NCI-H1694 treated with DMSO at 0.1 percent for 48 hours (cell line): ENCODE measurements around the gene OSM.

Source experiments
- DNase-seq: peaks from one replicate; lab custom pipeline; 2025; lab: John Stamatoyannopoulos, UW

The OSM gene

GRCh38 chr22:30262917-30263741, 3.5 kb downstream of the OSM start:
- peak; percentile 45 for DNase-seq

GRCh38 chr22:30262112-30262511, 4.5 kb downstream of the OSM start:
- no peak for DNase-seq

- DNase-seq: no peak
Observed at GRCh38 chr22:30261134-30261533, 5.5 kb downstream of the OSM start.

DNA sequence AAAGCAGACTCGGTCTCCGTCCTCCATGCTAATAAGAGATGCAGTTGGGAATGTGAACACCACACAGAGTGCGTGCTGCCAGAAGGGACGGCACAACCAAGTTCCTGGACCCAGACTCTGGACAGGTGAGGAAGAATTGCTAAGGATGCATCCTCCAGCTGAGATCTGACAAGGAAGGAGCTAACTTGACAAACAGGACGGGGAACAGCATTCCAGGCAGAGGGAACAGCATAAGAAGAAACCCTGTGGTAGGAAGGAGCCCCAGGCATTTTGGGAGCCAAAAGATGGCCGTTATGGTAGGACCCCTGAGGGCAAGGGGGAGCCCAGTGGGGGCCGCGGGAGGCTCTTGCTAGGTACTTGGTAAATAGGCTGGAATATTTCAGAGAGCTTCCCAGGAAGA, 6.0 kb downstream of the OSM start:
- DNase-seq: no peak

DNA sequence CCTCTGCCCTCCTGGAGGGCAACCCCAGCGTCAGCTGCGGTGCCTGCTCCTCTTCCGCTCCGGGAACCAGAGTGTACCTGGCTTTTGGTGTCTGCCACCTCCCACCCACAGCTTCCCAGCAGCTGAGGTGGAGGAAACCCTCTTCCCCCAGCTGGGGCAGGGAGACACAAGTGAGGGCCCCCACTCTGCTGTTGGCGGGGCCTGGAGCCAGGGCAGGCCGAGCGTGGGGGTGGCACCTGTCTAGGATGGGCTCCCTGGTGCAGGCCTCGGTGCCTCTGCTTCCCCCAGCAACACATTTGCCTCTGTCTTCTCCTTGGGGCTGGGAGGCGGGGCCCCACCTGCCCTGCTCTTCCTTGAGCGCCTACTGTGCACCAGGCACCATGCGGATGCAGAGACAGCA, 6.4 kb downstream of the OSM start:
- DNase-seq: no peak

- DNase-seq: no peak
Observed at GRCh38 chr22:30254314-30254713, 12.3 kb downstream of the OSM start.

DNA sequence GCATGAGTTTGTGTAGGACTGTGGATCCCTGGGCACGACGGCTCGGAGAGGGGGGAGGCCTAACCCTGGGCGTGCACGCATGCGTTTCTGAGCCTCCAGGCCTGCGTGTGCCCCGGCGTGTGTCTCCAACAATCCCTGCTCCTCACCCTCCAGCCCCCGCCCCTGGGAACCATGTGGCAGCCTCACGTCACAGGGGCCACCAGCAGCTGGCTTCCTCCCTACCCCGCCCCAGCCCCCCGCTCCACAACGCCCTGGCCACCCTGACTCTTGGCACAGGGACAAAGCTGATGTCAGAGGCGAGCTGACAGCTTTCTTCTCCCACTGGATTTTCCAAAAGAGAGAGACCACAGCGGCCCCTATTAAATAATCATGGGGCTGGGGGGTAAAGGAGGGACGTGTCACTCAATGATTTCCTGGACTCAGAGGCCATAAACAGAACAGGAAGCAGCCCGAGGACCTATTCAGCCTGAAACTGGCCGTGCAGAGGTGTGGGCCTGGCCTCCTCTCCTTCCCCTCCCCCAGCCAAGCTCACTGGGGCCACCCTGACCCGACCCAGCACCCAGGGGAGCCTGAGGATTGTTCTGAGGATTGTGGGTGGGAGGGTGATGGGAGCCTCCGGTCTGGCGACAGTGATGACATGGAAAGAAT, 13.3 kb downstream of the OSM start:
- peak; percentile 68 for DNase-seq

- no peak for DNase-seq
Observed at GRCh38 chr22:30252411-30253204, 14.0 kb downstream of the OSM start.

GRCh38 chr22:30251711-30252110, 14.9 kb downstream of the OSM start:
- no peak for DNase-seq

GRCh38 chr22:30250661-30251267, 15.9 kb downstream of the OSM start:
- DNase-seq: no peak

GRCh38 chr22:30250039-30250565, 16.5 kb downstream of the OSM start:
- no peak for DNase-seq

DNA sequence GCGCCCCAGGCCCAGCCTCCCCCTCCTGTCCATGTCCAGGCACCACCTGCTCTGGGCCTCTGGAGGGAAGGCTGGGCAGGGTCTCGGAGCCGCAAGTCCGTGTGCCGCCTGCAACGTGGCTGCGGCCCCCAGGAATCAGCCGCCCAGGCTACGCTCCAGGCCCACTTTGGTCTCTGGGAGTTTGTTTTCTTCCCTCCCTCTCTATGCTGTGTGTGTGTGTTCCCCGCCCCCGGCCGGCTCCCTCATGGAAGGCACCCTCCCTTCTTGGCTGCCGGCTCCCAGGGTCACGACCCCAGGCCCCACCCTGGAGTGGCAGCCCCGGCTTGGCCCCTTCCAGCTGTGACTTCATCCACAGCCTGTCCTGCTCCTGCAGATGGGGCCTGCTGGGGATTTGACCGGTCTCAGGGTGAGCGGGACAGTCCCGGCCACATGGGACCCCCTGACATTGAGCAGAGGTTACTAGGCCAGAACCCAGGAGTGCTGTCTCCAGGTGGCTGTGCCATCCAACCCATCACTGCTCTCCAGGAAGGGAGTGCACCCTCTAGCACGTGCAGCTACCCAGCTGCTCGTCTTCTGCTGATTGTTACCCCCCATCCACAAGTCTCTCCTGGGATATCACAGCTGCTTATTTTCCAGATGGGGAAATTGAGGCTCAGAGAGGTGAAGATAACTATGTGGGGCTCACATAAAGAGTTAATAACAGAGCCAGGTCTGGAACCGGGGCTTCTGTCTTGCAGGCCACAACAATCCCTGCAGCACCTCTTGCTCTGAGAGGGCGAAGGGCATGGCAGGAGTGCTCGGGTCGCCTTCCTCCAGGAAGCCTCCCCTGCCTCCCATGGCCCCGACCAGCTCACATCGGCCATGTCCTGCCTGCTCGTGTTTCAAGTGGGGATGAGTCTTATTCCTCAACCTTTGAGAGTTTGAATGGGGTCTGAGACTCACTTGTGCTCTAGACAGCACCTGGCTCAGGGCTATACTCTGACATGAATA, 17.3 kb downstream of the OSM start:
- DNase-seq: no peak

DNA sequence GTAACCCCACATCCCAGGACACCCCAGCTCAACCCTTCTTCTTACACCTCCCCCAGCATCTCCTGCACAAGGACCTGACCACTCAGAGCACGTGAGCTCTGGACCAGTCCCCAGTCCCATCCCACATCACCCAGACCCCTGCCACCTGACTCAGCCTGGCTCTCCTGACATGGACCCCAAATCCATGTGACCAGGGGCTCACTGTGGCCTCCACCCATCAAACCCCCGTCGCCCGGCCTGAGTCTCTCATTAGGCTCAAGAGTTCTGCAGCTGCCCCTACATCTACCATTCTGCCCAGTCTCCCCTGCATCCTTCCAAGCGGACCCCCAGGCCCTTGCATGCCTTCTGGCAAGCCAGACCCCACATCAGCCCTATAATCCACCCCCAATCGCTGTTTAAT, 18.2 kb downstream of the OSM start:
- no peak for DNase-seq

DNA sequence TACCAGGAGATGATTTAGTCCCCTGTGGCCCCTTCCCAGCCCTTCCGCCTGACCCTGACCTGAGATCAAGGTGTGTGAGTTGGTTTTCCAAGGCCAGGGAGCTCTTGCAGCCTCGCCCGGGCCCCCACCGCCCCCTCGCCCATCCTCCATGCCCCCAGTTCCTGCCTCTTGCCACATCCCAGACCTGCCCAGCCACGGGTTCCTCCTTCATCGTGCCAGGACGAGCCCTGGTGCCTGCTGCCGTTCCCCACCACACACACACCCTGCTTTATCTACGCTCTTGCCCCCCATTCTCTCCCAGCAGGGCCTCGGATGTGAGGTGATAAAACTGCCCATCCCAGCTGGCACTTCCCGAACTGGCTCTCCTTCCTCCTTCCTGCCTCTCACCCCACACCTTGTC, 18.7 kb downstream of the OSM start:
- DNase-seq: no peak

DNA sequence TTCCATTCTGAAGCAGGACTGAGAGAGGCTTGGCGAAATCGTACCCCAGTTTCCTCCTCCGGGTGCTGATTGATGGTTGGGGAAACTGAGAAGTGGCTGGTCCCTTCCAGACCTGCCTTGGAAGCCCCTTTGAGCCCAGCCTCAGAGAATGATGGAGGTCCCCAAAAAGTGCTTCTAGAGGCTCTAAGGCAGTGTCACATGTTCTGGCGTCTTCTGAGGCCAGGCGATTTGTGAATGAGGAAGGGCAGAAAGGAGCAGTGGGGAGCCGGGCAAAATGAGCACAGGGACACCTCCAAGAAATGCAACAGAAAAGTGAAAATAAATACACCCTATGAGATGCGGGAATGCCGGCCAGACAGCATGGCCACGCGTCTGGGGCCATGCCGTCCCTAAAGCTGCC, 19.1 kb downstream of the OSM start:
- no peak for DNase-seq

DNA sequence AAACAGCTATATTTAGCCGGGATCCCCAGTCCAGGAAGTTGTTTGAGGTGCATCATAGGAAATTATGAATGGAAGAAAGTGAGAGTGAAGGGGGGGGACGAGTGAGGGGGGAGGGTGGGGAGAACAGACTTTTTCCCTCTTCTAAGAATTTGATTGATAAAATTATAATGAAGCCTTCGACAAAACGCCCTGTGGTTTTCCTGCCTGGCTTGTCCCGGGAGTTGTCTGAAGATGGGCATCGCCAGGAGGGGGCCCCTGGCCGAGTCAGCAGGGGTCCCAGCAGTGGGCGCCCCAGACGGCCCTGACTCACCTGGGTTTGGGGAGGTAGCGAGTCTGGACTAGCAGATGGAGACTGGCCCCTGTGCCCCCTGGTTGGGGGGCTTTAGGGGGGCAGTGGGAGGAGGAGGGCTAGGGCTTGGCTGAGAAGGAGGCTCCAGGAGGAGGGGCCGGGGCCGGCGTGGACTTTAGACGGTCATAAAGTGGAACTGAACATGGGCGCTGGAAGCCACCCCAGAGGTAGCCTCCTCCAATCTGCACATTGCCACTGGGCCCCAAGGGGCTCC, 19.8 kb downstream of the OSM start:
- no peak for DNase-seq

DNA sequence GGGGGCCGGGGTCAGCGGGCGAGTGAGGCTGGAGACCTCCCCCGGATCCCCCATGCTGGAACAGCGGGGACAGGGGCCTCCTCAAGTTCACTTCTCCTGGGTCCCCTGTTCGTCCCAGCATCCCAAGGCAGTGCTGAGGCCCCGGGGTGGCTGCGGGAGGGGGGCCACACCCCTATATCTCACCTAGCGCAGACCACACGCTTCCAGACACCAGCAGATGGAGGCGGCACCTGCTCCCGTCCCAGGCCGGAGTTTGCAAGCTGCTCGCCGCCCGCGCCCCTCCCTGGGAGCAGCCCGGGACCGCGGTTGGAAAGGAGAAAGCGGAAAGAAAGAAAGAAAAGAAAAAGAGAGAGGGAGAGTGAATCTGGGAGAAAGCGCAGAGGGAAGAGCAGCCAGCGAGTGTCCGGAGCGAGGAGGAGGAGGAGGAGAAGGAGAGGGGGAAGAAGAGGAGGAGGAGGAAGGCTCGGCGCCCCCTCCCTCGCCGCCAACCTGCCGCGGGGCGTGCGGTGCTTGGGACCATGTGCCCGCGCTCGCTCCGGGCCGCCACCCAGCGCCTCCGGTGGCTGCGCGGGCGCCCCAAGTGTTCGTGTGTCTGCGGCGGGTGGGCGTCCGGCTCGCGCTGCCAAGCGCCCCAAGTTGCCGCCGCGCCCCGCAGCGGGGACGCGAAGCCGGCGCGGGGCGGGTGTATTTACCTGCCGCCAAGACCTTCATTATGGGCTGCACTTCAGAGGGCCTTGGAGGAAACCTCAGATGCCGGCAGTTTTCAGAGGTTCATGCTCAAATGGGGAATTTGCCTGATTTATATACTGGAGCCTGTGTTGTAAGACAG, 20.5 kb downstream of the OSM start, which contains the start of gene LIF:
TSS of gene LIF (minus strand) at position 775 of the 829 bp plus-strand sequence. CDS start at position 711, 64 bp downstream.
- peak; percentile 26 for DNase-seq

DNA sequence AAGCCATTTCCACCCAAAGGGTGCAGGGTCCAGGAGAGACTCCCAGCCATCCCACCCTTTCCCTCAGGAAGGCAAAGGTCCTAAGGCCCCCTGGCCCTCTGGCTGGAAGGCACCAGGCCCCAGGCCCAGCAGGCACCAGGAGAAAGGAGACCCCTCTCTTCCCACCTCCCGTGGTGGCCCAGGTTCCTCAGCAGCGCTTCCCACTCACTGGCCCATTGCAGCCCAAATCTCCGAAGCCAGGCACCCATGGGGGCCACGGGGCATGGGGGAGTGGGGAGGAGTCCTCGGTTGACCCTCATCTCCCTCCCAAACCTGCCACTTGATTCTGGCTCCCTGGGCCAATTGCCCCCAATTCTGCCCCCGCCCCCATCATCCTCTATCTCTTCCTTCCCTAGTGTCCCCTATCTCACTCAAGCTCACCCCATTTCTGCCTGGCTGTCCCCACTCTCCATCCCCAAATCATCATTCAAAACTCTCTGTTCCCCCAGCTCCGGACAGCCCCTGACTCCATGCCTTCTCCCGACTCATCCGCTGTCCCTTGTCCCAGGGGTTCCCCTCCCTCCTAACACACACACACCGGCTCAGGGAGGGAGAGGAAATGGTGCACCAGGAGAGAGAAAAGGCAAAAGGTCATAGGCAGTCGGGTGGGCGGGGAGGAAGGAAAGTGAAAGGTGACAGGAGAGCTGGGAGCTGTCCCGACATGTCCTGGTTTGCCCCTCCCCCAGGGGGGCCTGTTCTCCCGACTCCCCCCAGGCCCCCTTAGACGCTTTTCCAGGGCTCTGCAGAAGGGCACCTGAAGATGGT, 21.3 kb downstream of the OSM start:
- DNase-seq: no peak

DNA sequence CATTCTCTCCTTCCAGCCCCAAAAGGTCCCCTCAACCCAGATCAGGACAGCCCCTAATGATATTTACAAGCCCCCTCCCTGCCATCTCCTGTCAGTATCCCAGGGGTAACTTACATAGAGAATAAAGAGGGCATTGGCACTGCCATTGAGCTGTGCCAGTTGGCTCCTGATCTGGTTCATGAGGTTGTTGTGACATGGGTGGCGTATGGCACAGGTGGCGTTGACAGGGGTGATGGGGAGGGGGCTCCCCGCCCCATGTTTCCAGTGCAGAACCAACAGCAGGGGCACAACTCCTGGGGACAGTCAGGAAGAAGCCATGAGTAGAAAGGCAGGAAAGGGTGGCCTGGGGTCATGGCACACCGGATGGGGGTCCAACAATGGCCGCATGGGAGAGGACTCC, 22.0 kb downstream of the OSM start:
- DNase-seq: no peak
